Liver (tissue), 9 donors: ENCODE data around the gene EIF4A2. TPM values are rescaled to one million over a fixed set of nuclear protein-coding genes. Genes with fewer than 3 reads are reported as not detected.

Source experiments
- DNase-seq: peaks from one replicate; pipeline ENCODE4 v3.0.0-alpha.2; 2017; ENCODE audit warnings: low spot score
- H3K27ac ChIP-seq, 2 donors: one replicate each; pipeline ENCODE4 v1.7.0; 2013; ENCODE audit warnings: inconsistent platforms in 2 of 2, low read length in 2 of 2, control low read depth in 1 of 2, low read depth in 1 of 2, mild to moderate bottlenecking in 1 of 2
- H3K27me3 ChIP-seq, 4 donors: one replicate each; pipeline versions ENCODE4 v1.6.1 to v1.7.0; 2013; ENCODE audit warnings: low read length in 3 of 4, inconsistent platforms in 1 of 4, mild to moderate bottlenecking in 1 of 4, moderate library complexity in 1 of 4; ENCODE audit not compliant: control insufficient read depth in 4 of 4, insufficient read depth in 4 of 4
- H3K36me3 ChIP-seq, 4 donors: one replicate each; pipeline versions ENCODE4 v1.6.1 to v1.7.0; 2013; ENCODE audit warnings: low read length in 3 of 4, mild to moderate bottlenecking in 3 of 4, low read depth in 1 of 4, moderate library complexity in 1 of 4; ENCODE audit not compliant: control insufficient read depth in 4 of 4, insufficient read depth in 3 of 4
- H3K4me1 ChIP-seq, 4 donors: one replicate each; pipeline versions ENCODE4 v1.6.1 to v1.7.0; 2013; ENCODE audit warnings: low read length in 3 of 4, mild to moderate bottlenecking in 3 of 4, moderate library complexity in 1 of 4; ENCODE audit not compliant: control insufficient read depth in 4 of 4, insufficient read depth in 4 of 4
- H3K4me3 ChIP-seq, 3 donors: one replicate each; pipeline versions ENCODE4 v1.6.1 to v1.7.0; 2013; ENCODE audit warnings: low read length in 3 of 3, control low read depth in 1 of 3, low read depth in 1 of 3, mild to moderate bottlenecking in 1 of 3
- H3K9ac ChIP-seq, 2 donors: one replicate each; pipeline ENCODE4 v1.7.0; 2013; ENCODE audit warnings: low read length in 2 of 2, mild to moderate bottlenecking in 2 of 2, moderate library complexity in 2 of 2, control low read depth in 1 of 2, low read depth in 1 of 2
- H3K9me3 ChIP-seq, 4 donors: one replicate each; pipeline versions ENCODE4 v1.6.1 to v1.7.0; 2013; ENCODE audit warnings: low read length in 3 of 4; ENCODE audit not compliant: control insufficient read depth in 4 of 4
- FOXA2 ChIP-seq: IDR thresholded peaks from 2 replicates; pipeline ENCODE4 v1.6.1; 2016; ENCODE audit warnings: antibody characterized with exemption
- GABPA ChIP-seq, 2 donors: IDR thresholded peaks in 1 of 2; conservative IDR thresholded peaks in 1 of 2; 2 replicates each; pipeline ENCODE4 v1.6.1; 2016; ENCODE audit warnings: antibody characterized with exemption in 2 of 2, mild to moderate bottlenecking in 1 of 2, moderate library complexity in 1 of 2
- HNF4G ChIP-seq: IDR thresholded peaks from 2 replicates; pipeline ENCODE4 v1.6.1; 2016; ENCODE audit warnings: antibody characterized with exemption
- JUND ChIP-seq, 2 donors: IDR thresholded peaks; 2 replicates each; pipeline ENCODE4 v1.6.1; 2016; ENCODE audit warnings: antibody characterized with exemption in 2 of 2
- NR2F2 ChIP-seq: IDR thresholded peaks from 2 replicates; pipeline ENCODE4 v1.6.1; 2016; ENCODE audit warnings: antibody characterized with exemption
- RAD21 ChIP-seq, 2 donors: IDR thresholded peaks; 2 replicates each; pipeline ENCODE4 v1.6.1; 2016; ENCODE audit warnings: antibody characterized with exemption in 2 of 2, mild to moderate bottlenecking in 2 of 2
- RXRA ChIP-seq, 2 donors: IDR thresholded peaks; 2 replicates each; pipeline ENCODE4 v1.6.1; 2017 to 2018; ENCODE audit warnings: antibody characterized with exemption in 2 of 2, mild to moderate bottlenecking in 1 of 2
- TAF1 ChIP-seq: conservative IDR thresholded peaks from 2 replicates; pipeline ENCODE4 v1.6.1; 2016; ENCODE audit warnings: antibody characterized with exemption, mild to moderate bottlenecking
- YY1 ChIP-seq: IDR thresholded peaks from 2 replicates; pipeline ENCODE4 v1.6.1; 2016; ENCODE audit warnings: antibody characterized with exemption, mild to moderate bottlenecking
- WGBS: extraction: QIAGEN DNeasy Blood & Tissue Kit; methylation state at CpG from one replicate; pipeline ENCODE4 v1.1.7; 2013; 5-methylcytosine and 5-hydroxymethylcytosine counted together
- polyA plus RNA-seq, 2 donors: library from polyadenylated mRNA; stranded (reverse) in 1 of 2; unstranded in 1 of 2; fragments of 200-250 nt in 1 of 2; fragments of >200 nt in 1 of 2; fragmentation: Nextera tagmentation in 1 of 2; extraction: Ambion mirVana in 1 of 2; gene quantifications; one replicate each; pipeline versions ENCODE4 v1.2.1 to v1.2.3, GENCODE V29; 2013 to 2015
- total RNA-seq, 2 donors: library from RNA; depleted of rRNA; stranded (reverse); fragments of >200 nt; gene quantifications; one replicate each; pipeline ENCODE4 v1.2.3, GENCODE V29; 2014
- TF ChIP-seq, protein P1 (sequence below): IDR thresholded peaks from 2 replicates; pipeline ENCODE4 v1.6.1; 2016; ENCODE audit warnings: antibody characterized with exemption, mild to moderate bottlenecking
- TF ChIP-seq, protein P2 (sequence below): IDR thresholded peaks from 2 replicates; pipeline ENCODE4 v1.6.1; 2016; ENCODE audit warnings: antibody characterized with exemption
- TF ChIP-seq, protein P3 (sequence below): IDR thresholded peaks from 2 replicates; pipeline ENCODE4 v1.6.1; 2016; ENCODE audit warnings: antibody characterized with exemption
- TF ChIP-seq, protein P4 (sequence below): IDR thresholded peaks from 2 replicates; pipeline ENCODE4 v1.6.1; 2016; ENCODE audit warnings: antibody characterized with exemption
- donor health status: healthy.
- donor health status: healthy.
- donor health status: healthy.
- donor health status: healthy.
- donor health status: healthy.

The EIF4A2 gene
- total and polyA plus RNA-seq, 4 donors, result 81.4 to 373 (median 172) TPM

DNA sequence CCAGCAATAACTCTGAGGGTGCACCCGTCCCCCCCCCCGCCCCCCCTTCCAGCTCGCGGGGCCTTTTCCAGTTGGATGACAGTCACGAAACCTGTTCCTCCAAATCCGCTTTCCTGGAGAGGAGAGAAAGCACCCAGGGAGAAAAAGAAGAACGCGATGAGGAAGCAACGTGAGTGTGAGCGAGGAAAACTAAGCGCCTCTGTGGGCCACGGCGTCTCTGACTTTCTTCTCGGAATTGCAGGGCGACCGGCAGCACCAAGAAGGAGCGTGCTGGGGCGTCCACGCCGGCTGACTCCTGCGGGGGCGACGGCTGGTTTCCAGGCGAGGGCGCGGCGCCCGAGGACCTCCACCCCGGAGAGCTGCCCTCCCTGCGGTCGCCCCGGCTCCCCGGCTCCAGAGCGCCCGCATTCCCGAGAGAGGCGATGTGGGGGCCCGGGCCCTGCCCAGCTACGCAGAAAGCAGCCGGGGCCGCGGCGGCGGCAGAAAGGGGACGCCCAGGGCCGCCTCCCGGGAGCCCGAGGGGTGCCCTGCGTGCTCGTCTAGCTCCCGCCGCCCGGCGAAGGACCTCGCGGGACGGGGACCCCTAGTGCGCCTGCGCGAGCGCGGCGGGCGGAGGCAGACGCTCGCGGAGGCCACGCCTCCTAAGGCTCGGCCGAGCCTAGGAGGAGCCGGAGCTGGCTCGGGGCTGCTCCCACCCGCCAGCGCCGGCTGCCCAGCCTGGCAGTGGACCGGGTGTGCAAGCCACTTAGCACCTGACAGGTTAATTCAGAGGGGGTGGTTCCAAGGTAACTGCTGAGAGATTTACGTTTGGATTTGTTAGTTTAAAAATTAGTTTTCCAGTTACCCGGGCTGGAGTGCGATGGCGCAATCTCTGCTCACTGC is 43.8 kb downstream of the EIF4A2 start:
- H3K27me3 ChIP-seq, result peaks cover 0 to 3% (median 1%) of the 10 kb centered on the region in 4 donors
- no peaks in the 10 kb centered on the region for H3K9me3 ChIP-seq
- TF ChIP-seq HNF4G (no peak), JUND (IDR thresholded peaks at IDR 0.05) (no peak), NR2F2 (no peak), FOXA2 (no peak), RAD21 (IDR thresholded peaks at IDR 0.05) (no peak), TAF1 (no peak), GABPA (IDR thresholded peaks at IDR 0.05 in 1 of 2, conservative IDR thresholded peaks at IDR 0.05 in 1 of 2) (no peak)
- TF ChIP-seq, protein P1, sequence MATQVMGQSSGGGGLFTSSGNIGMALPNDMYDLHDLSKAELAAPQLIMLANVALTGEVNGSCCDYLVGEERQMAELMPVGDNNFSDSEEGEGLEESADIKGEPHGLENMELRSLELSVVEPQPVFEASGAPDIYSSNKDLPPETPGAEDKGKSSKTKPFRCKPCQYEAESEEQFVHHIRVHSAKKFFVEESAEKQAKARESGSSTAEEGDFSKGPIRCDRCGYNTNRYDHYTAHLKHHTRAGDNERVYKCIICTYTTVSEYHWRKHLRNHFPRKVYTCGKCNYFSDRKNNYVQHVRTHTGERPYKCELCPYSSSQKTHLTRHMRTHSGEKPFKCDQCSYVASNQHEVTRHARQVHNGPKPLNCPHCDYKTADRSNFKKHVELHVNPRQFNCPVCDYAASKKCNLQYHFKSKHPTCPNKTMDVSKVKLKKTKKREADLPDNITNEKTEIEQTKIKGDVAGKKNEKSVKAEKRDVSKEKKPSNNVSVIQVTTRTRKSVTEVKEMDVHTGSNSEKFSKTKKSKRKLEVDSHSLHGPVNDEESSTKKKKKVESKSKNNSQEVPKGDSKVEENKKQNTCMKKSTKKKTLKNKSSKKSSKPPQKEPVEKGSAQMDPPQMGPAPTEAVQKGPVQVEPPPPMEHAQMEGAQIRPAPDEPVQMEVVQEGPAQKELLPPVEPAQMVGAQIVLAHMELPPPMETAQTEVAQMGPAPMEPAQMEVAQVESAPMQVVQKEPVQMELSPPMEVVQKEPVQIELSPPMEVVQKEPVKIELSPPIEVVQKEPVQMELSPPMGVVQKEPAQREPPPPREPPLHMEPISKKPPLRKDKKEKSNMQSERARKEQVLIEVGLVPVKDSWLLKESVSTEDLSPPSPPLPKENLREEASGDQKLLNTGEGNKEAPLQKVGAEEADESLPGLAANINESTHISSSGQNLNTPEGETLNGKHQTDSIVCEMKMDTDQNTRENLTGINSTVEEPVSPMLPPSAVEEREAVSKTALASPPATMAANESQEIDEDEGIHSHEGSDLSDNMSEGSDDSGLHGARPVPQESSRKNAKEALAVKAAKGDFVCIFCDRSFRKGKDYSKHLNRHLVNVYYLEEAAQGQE, result no peak
- TF ChIP-seq, protein P2, sequence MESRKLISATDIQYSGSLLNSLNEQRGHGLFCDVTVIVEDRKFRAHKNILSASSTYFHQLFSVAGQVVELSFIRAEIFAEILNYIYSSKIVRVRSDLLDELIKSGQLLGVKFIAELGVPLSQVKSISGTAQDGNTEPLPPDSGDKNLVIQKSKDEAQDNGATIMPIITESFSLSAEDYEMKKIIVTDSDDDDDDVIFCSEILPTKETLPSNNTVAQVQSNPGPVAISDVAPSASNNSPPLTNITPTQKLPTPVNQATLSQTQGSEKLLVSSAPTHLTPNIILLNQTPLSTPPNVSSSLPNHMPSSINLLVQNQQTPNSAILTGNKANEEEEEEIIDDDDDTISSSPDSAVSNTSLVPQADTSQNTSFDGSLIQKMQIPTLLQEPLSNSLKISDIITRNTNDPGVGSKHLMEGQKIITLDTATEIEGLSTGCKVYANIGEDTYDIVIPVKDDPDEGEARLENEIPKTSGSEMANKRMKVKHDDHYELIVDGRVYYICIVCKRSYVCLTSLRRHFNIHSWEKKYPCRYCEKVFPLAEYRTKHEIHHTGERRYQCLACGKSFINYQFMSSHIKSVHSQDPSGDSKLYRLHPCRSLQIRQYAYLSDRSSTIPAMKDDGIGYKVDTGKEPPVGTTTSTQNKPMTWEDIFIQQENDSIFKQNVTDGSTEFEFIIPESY, result no peak
- TF ChIP-seq, protein P3, sequence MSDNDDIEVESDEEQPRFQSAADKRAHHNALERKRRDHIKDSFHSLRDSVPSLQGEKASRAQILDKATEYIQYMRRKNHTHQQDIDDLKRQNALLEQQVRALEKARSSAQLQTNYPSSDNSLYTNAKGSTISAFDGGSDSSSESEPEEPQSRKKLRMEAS, result no peak
- H3K4me3 ChIP-seq, result peak overlapping the region; percentile 2 to 79 (median 17)
- H3K9ac ChIP-seq, result peak overlapping the region in 1 of 2 donors; percentile 38
- 1% methylated on average over 80 of the region's 80 CpGs for WGBS
- no peak overlapping the region for H3K27ac ChIP-seq
- H3K36me3 ChIP-seq, result no peaks in the 10 kb centered on the region
- H3K4me1 ChIP-seq, result peaks cover 0 to 10% (median 8%) of the 10 kb centered on the region in 4 donors
- DNase-seq, result peak; percentile 85

DNA sequence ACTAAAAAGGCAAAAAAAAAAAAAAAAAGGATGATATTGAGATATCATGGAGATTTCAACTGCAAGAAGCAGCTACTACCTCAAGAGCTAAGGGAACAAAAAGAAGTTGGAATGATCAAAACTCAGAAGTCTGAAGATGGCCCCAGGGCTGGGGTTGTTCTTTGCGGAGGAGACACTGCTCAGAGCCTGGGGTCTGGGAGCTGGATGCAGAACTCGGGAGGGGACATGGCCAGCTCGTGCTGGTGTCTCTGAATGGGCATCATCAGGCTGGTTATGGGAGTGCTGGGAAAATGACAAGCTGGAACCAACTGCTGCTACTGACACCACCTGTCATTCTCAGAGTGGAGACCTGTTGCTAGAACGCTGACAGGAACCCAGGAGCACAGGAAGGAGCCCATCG is 45.0 kb downstream of the EIF4A2 start:
- no peaks in the 10 kb centered on the region for H3K9me3 ChIP-seq
- peaks cover 0 to 3% (median 1%) of the 10 kb centered on the region in 4 donors for H3K27me3 ChIP-seq
- H3K27ac ChIP-seq, result no peak overlapping the region
- no peak for TF ChIP-seq NR2F2
- no peak for TF ChIP-seq RXRA (IDR thresholded peaks at IDR 0.05)
- no peak for TF ChIP-seq JUND (IDR thresholded peaks at IDR 0.05)
- TF ChIP-seq YY1, result no peak
- TF ChIP-seq, protein P4, sequence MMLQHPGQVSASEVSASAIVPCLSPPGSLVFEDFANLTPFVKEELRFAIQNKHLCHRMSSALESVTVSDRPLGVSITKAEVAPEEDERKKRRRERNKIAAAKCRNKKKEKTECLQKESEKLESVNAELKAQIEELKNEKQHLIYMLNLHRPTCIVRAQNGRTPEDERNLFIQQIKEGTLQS, result no peak
- TF ChIP-seq, protein P2, result no peak
- TF ChIP-seq, protein P1, result no peak
- peaks cover 0 to 10% (median 8%) of the 10 kb centered on the region in 4 donors for H3K4me1 ChIP-seq
- H3K4me3 ChIP-seq, result no peak overlapping the region
- WGBS, result 23% methylated on average over 5 of the region's 5 CpGs
- no peak for DNase-seq
- no peaks in the 10 kb centered on the region for H3K36me3 ChIP-seq
- no peak overlapping the region for H3K9ac ChIP-seq
